Activated CD4-positive, alpha-beta T cell treated with anti-CD3 and anti-CD28 coated beads for 4 hours (primary cell): ENCODE data around the gene SLAMF1.

Source experiments
- DNase-seq, 2 donors: peaks; one replicate each; pipeline ENCODE4 v3.0.0-alpha.2; 2020

Gene SLAMF1

DNA sequence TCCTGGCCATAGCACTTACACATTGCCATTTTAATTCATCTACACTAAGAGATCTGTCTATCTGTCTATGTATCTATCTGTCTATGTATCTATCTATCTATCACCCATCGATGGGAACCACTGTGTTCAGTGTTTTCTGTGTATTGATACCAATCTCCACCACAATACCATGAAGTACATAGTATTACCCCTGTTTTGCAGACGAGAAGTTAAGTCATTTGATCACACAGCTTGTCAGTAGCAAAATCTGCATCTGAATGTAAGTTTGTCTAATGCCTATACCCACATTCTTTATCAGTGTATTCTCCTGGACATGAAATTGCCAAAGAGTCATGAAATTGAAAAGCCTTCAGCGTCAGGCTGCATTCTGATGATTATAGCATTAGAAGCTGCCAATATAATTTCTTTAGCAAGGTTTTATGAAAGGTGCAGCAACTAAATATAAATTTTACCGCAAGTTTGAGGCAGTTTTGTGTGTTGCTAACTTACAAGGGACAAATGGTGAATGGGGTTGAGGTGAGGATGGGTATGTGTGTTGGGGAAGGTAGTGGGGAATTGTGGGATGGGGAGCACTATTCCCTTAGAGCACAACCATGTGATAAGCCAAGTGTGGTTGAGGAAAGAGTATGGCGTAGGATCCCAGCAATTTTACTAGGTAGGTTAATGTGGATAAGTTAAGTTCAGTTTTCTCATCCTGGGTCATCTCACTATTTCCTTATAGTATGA lies 24.2 kb downstream of the SLAMF1 start:
- no peak for DNase-seq

GRCh38 chr1:160621633-160622413 lies 25.0 kb downstream of the SLAMF1 start:
- no peak for DNase-seq

- DNase-seq, result no peak
Observed at GRCh38 chr1:160620942-160621632, 25.8 kb downstream of the SLAMF1 start.

GRCh38 chr1:160619742-160620277 lies 27.0 kb downstream of the SLAMF1 start:
- DNase-seq, result no peak

GRCh38 chr1:160618763-160619274 lies 28.0 kb downstream of the SLAMF1 start:
- DNase-seq, result no peak

- no peak for DNase-seq
Observed at GRCh38 chr1:160618327-160618726, 28.5 kb downstream of the SLAMF1 start.

DNA sequence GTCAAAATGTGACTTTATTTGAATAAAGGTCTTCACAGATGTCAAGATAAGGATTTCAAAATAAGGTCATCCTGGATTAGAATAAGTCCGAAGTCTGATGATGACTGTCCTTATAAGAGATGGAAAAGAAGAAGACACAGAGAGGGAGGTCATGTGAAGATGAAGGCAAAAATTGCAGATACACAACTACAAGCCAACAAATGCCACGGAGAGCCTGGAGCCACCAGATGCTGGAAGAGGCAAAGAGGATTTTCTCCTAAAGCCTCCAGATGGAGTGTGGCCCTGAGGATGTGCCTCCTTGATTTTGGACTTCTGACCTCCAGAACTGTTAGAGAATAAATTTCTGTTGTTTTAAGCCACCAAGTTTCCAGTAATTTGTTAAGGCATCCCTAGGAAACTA lies 31.2 kb downstream of the SLAMF1 start:
- no peak for DNase-seq

DNA sequence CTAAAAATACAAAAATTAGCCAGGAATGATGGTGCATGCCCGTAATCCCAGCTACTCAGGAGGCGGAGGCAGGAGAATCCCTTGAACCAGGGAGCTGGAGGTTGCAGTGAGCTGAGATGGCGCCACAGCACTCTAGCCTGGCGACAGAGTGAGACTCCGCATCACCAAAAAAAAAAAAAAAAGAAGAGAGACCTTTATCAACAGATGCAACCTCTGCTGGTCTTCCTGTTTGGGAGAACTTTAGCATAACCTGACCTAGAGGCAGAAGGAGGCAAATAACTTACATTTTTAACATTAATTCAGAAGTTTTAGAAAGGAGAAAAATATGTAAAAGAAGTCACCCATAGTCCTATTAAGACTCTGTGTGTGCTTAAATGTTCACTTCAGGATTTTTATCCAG lies 32.4 kb downstream of the SLAMF1 start:
- DNase-seq, result no peak

- DNase-seq, result no peak
Observed at GRCh38 chr1:160612613-160613218, 34.1 kb downstream of the SLAMF1 start.

GRCh38 chr1:160610569-160611242 lies 36.1 kb downstream of the SLAMF1 start:
- DNase-seq, result no peak

- no peak for DNase-seq
Observed at GRCh38 chr1:160608941-160609340, 37.9 kb downstream of the SLAMF1 start.

GRCh38 chr1:160608514-160608913 lies 38.3 kb downstream of the SLAMF1 start:
- DNase-seq, result no peak

DNA sequence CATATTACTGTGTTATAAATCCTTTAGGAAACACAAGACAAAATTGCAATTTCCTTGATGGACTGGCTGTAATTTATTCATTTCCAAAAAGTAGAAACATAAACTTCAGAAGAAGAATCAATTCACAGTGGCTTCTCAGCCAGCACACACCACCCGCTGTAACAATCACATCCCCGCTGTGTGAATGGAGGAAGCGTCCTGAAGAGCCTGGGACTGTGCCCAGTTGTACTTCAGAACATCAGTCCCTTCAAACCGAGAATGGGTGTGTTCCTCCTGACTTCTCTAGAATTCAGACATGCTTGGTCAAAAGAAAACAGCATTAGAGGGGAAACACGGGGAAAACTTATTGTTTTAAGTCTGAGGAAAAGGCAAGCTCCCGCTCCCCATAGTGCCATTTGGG lies 38.8 kb downstream of the SLAMF1 start:
- no peak for DNase-seq

- no peak for DNase-seq
Observed at GRCh38 chr1:160607672-160608032, 39.2 kb downstream of the SLAMF1 start.

- peak; percentile 65 to 69 for DNase-seq
Observed at GRCh38 chr1:160607011-160607671, 39.7 kb downstream of the SLAMF1 start.

DNA sequence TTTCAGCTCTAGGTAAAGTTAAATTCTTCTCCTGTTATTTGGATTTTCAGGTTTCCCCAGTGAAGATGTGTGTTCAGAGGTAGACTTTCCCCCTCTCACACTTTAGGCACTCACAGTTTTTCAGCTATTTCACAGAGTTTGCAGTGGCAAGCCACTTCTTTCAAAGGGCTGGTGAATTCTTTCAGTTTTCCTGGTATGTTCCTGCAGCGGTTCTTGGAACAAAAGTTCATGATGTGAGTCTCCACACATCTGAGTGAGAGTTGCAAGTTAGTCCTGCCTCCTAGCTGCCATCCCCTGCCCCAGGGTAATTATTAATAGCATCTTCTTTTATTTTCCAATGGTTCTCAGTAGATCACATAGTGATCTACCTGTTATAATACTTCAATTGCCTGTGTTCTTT lies 40.2 kb downstream of the SLAMF1 start:
- DNase-seq, result no peak

DNA sequence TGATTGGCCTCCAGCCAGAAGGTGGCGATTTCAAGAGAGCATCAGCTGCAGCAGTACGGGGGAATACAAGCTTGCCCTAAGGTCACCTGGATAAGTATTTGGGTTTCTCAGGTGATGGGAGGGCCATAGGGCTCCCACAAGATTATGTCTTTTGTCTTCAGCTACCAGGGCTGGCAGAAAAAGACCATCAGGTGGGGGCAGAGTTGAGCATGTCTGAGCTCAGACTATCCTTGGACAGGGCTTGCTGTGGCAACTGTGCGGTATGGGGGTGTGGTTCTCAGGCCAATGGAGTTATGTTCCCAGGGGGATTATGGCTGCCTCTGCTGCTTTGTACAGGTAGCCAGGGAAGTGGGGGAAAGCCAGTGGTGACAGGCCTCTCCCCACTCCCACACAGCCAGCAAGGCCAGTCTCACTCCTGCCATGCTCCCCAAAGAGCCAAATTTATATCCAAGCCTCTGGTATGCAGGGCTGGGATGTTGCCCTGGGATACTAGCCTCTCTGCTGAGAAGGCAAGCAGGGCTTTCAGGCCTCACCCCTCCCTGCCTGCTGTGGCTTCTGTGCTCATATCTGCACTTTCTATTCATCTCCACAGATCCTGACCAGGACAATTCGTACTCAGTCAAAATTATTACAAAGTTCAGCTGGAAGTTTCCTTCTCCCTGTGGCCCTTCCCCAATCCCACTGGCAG lies 40.9 kb downstream of the SLAMF1 start:
- no peak for DNase-seq

DNA sequence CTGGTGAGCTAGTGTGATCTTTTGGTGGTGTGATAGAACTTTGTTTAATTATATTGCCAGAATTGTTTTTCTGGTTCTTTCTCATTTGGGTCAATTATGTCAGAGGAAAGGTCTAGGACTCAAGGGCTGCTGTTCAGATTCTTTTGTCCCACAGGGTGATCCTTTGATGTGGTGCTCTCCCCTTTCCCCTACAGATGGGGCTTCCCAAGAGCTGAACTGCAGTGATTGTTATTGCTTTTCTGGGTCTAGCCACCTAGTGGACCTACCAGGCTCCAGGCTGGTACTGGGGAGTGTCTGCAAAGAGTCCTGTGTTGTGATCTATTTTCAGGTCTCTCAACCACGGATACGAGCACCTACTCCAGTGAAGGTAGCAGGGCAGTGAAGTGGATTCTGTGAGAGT lies 41.6 kb downstream of the SLAMF1 start:
- no peak for DNase-seq

DNA sequence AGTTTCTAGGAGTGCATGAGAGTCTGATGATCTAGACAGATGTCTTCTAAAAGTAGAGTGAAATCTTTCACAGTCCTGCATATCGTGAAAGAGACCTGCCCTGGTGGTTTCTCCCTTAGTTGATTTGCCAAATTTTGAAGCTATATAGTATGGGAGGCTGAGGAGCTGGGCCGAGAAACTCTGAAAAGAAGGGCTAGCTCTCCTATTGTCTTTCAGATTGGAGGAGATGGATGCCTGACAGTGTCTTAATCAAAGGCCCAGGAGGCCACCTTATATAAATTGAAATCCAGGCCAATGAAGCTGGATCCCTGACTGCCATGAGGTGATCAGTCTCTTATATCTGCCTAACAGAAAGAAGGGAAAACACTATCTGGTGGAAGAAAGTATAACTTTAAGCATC lies 49.1 kb downstream of the SLAMF1 start:
- no peak for DNase-seq

- DNase-seq, result no peak
Observed at GRCh38 chr1:160597051-160597450, 49.8 kb downstream of the SLAMF1 start.

- no peak for DNase-seq
Observed at GRCh38 chr1:160590488-160590887, 56.4 kb downstream of the SLAMF1 start.
